ENCODE measurements around the gene KLHDC8A.

Gene KLHDC8A

DNA sequence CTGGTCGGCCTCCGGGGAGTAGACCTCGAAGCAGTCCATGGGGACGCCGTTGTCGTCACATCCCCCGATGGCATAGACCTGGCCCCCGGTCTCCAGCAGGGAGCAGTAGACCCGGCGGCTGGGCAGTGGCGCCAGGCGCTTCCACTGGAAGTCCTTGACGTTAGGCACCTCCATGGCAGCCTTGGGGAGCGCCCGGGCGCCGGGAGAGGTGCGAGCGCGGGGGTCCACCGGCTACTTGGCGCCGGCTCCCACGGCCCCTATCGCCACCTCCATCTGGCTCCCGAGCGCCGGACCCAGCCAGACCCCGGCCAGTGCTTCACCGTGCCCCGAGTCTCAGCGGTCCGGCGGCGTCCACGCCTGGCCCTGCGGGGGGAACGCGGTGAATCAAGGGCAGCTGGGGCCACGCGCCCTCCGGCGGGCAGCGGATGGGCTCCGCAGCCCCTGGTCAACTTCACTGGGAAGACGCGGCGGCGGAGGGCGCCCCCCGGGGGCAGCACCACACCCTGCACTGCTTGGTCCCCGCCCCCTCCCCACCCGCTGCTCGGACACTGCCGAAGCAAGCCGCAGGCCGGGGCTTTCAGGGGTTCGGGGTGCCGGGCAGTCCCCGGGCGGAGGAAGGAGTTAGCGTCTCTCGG is 13.2 kb downstream of the KLHDC8A start:
- no peak for DNase-seq

DNA sequence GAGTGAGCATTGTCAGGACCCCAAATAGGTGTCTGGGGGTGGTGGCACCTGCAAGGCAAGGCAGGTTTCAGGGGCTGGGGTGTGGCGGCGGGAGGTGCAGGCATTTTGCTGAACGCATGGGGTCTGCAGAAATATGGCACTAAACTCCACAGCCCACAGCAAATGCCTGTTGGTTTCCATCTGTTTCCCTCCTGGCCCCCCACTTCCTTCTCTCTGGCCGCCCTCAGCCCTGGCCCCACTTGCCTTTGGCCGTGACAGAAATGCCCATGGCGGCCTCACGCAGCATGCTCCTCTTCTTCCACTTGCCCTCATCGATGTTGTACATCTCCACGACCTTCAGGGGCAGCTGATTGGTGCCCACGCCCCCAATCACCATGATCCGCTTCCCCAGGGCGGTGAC is 13.7 kb downstream of the KLHDC8A start:
- DNase-seq = no peak

DNA sequence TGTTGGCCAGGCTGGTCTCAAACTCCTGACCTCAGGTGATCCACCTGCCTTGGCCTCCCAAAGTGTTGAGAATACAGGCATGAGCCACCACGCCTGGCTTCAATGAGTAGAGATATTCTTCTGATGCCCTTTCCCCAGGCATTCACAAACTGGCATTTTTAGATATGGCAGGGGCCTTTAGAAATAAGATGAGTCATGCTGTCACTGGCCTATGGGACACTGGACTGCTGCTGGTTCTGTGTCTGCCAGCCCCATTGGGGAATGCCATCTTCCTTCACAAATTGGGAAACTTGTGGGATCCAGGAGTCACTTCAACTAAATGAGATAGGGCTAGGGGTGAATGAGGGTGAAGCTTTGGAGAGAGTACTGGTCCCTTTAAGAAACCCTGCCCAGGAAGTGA is 16.0 kb downstream of the KLHDC8A start:
- DNase-seq = no peak

DNA sequence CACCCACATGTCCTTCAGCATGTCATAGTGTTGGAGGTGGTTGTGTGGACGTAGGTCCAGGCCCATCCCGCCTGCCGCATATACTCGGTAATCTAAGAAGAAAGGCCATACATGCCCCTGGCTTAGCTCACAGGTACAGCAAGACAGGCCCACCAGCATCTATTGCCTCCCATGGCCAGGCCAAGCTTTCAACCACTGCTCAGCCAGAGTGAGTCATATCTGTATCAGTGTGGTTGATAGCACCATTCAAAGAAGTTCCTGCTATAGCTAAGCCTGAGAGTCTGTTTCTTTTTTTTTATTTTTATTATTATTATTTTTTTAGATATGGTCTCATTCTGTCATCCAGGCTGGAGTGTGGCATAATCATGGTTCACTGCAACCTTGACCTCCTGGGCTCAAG is 17.0 kb downstream of the KLHDC8A start:
- no peak for DNase-seq

DNA sequence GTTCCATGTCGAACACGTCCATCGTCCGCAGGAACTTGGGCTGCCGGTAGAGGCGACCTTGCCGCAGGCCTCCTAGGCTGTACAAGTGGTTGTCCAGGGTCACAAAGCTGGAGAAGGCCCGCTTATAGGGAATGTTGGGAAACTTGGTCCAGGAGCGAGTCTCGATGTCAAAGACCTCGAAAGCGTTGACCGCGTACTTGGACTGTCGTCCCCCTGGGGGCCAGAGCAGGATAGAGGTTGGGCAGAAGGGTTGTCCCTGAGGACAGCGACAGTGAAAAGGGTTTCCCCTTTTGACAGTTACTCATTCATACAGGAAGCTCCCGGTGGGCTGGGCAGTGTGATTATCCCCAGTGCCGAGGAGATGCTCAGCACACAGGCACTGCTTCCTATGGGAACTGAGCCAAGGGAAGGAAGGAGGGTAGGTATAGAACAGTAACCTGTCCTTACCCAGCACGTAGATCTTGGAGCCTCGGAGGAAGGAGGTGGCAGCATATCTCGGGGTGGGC is 17.5 kb downstream of the KLHDC8A start:
- DNase-seq = no peak

DNA sequence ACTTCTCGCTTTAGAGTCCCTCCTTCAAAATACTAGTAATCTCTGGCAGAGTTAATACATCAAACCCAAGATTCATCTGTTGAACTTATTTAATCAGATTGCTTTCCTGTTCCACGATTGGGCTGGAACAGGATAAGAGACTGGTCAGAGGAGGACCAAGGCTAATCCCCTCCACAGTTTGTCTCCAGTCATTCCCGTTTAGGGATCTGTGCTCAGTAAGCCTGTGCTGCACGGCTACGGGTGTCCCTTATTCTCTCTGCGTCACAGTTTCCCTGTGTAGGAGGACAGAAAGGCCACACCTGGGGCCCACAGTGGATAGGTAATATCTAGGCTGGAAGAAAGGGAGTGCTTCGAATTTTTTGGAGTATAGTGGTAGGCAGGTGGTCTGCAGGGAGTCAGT is 18.7 kb downstream of the KLHDC8A start:
- no peak for DNase-seq

DNA sequence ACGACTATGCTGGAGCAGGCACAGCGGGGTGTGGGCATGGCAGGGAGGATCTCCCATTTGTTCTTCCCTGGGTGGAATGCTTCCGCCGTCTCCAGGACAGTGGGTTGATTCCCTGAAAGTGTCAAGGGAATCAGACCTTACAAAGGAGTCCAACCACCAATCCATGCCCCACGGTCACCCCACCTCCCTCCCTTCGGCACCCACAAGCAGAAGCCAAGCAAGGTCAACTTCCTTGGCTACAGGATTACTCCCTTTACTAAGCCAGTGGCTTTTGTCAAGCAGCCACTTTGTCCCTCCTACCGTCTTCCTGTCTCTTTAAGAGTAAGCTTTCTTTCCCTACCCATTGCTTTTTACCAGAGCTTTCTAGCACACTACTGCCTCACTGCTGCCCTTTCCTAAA is 19.2 kb downstream of the KLHDC8A start:
- DNase-seq = no peak

DNA sequence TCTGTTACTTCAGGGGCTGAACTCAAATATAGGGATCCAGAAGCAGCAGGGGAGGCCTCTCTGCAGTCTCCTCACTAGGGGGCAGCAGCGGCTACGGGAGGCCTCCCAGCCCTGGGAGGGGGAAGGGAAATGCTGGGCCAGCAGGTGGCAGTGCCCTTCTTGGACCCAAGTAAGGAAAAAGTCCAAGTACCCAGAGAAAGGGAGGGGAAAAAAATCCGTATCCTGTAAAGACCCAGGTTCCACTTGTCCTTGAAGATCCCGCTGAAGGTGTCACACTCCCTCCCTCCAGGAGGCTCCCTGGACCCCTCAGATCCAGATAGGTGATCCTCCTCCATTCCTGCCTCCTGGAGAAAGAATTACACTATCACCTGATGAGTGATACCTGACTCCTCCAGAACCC is 21.0 kb downstream of the KLHDC8A start:
- DNase-seq = peak; percentile 74

DNA sequence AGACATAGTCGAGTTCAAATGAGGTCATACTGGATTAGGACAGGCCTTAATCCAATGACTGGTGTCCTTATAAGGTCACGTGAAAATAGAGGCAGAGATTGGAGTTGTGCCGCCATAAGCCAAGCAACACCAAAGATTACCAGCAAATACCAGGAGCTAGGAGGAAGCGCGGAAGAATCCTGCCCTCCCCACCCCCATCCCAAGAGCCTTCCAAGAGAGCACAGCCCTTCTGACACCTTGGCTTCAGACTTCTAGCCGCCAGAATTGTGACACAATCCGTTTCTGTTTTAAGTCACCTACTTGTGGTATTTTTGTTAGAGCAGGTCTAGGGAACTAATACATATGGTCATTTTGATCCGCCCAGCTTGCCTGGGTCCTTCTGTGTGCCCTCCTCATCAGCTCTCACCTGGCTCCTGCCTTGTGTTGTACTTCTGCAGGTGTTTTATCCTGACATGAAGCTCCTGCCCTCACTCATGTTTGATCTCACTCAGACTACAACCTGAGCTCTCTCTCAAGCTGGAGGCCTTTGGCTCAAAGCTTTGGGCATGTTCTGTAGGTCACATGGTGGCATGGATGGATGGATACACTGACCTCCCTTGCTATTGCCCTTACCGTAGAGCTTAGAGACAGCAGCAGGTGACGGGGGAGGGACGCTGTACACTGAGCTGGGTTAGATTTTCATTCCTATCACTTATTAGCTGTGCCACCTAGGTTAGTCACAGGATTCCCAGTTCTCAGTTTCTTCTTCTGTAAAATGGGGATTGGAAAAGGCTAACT is 24.5 kb downstream of the KLHDC8A start:
- DNase-seq = no peak

DNA sequence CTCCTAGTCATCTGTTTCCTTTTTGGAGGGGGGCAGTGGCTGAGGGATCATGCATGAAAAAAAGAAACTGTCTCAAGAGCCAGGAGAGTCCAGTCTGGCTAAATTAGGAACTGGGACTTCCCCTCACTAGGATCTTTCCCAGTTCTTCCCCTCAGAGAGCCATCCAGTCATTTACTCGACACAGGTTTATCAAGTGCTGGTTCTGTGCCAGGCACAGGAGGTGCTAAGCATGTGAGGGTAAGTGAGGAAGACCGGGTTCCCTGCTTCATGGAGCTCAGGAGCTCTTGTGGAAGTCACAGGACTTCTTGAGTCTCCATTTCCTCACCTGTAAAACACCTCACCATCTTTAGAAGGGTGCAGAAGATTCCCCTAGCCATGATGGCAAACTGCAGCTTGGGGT is 26.6 kb downstream of the KLHDC8A start:
- no peak for DNase-seq

DNA sequence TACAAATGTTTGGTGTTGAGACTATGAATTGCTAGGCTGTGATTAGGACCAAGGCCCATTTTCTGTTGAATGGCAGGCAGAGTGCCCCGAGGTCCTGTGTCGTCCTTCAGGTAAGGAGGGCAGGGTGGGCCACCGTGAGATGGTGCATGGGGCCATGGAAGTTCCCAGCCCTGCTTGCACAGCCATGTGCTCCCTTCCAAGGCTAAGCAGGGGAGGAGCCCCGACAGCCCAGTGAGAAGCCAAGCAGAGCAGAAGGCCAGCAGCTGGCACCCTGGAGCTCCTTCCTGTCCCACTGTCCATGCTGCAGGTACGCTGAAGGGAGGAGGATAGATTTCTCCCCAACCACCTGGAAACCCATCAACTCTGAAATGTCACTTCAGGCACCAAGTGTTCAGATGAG is 27.0 kb downstream of the KLHDC8A start:
- no peak for DNase-seq

DNA sequence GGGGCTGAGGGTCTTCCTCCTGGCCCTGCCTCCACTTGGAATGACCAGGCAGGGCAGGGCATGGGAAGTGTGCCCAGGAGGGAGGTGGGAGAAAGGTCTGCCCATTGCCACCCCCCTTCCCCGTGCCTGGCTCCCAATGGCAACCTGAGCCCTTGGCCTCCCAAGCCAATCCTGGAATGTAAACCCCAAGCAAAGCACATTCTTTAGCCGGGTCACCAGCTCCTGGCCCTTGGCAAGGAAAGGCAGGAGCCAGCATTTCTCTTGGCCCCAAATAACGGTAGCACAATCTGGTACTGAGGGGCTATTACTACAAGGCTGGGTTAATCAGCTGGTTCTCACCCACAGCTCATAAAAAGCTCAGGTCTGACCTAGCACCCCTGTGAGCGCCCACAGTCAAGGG is 28.2 kb downstream of the KLHDC8A start:
- DNase-seq = no peak

DNA sequence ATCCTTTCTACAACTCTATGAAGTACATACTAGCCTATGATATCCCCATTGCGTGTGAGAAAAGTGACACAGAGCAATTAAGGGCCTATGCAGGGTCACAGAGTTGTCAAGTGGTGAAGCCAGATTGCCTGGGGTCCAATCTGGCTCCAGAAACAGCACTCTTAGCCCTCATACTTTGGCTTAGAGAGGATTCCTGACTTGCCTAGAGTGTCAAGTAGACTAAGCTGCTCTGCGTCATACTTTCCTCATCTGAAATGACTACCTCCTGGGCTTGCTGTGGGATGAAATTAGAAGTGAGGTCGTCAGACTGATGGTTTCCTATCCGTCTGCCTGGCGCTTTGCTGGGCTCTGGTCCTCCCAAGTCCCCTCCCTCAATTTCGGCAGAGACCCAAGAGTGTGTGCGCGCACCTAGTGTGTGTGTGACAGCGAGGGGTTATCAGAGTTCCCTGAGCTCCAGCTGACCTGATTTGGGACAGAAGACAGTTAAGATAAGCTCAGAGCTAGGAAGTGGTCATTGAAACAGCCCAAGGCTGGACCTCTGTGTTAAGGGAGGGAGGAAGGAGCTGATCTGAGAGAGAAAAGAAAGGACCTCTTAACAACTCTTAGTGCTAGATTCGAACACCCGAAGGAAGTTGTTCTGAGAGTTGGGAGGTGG is 29.8 kb downstream of the KLHDC8A start:
- no peak for DNase-seq

DNA sequence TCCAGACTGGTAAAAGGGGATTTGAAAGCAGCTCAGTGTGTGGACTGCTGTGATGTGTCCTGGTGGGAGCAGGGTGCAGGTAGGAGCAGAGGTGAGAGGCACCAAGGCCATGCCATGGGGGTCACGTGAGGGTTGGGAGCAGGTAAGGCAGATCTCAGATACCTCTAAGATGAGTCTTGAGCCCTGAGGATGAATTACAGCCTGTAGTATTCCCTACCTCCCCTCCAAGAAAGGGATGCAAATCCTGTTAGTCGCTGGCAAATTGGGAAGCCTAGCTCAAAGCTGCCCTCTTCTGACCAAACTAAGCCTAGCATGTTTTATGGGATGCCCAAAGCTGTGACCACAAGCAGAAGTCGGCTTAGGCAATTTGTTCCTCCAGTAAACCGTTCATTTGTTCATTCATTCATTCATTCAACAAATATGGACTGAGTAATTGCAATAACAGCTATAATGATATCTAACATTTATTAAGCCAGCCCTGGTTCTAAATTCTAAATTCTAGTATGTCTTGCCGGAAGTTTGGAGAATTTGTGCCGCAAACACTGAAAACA is 31.3 kb downstream of the KLHDC8A start:
- peak; percentile 60 for DNase-seq

DNA sequence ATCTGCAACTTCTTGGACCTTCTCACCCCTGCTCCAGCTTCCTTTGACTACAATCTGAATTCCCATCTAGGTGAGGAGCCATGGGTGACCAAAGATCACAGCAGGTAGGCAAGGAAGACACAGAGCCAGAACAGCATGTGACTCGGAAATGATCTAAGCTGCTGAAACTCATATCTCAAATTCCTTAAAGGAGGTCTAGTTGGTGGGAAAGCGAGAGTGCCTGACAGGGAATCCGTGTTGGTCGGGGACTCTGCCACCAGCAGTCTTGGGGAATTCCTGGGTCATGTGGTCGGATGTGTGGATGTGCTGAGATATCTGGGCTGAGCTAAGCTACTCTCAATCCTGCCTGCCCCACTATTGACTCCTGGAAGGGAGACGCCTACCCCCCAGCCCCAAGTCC is 31.9 kb downstream of the KLHDC8A start:
- no peak for DNase-seq

DNA sequence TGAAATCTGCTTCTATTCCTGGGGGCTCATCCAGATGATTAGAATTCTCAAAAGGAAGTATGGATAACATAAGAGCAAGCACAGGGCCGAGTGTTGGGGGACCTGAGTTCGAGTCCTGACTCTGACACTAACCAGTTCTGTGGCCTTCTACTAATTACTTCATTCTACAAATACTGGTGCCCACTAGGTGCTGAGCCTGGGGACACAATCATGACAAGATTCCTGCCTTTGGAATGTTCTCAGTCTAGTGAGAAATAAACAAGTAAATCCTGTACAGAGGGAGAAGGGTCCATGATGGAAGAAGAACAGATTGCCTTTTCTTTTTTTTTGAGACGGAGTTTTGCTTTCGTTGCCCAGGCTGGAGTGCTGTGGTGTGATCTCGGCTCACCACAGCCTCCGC is 32.9 kb downstream of the KLHDC8A start:
- DNase-seq = no peak

DNA sequence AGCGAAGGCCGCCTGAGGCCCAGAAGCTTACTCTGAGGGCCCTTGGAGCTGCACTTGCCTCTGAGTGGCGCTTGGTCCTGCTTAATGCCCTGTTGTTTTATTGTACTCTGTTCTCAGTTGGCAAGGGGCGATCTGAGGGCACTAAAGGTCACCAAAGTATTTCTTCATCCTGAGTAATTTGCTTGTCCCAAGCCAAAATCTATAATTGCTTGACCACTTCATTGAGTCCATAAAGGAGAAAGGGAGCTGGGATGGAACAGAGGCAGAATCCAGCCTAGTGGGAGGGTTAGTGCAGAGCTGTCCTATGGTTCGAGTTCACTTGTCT is 34.8 kb downstream of the KLHDC8A start:
- no peak for DNase-seq

DNA sequence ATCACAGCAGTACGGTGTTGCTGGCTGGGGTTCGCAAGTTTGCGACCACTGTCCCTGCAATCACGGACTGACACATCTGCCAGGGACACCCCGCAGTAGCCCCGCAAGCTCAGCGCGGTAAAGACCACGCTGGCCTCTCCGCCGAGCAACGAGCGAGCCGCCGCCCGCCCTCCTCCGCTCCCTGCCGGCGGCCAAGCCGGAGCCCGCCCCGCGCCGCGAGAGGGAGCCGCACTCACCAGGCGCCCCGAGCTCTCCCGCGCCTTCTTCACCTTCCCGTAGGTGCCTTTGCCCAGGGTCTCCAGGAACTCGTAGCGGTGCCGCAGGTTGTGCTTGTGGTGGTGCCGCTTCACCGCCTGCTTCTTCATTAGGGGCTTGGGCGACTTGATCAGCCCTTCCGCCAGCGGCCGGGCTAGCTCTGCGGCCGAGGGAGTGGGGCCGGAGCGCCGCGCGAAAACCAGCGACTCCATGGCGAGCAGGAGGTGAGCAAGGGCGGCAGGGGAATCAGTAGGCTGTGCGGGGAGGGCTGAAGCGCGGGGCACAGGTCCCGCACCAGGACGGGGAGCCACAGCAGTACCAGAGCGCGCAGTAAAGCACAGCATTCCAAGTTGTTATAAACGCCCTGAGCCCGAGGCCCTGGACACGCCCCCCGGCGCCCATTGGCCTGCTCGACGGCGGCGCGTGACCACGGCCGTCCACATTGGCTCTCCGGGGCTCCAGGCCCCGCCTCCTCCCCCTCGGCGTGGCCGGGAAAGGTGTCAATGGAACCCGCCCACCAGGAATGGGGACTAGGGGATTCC is 35.4 kb downstream of the KLHDC8A start, which contains the start of gene NUAK2:
TSS of gene NUAK2 (minus strand) at position 584 of the 797 bp plus-strand sequence. CDS start at position 467, 117 bp downstream.
- DNase-seq = peak; percentile 79

DNA sequence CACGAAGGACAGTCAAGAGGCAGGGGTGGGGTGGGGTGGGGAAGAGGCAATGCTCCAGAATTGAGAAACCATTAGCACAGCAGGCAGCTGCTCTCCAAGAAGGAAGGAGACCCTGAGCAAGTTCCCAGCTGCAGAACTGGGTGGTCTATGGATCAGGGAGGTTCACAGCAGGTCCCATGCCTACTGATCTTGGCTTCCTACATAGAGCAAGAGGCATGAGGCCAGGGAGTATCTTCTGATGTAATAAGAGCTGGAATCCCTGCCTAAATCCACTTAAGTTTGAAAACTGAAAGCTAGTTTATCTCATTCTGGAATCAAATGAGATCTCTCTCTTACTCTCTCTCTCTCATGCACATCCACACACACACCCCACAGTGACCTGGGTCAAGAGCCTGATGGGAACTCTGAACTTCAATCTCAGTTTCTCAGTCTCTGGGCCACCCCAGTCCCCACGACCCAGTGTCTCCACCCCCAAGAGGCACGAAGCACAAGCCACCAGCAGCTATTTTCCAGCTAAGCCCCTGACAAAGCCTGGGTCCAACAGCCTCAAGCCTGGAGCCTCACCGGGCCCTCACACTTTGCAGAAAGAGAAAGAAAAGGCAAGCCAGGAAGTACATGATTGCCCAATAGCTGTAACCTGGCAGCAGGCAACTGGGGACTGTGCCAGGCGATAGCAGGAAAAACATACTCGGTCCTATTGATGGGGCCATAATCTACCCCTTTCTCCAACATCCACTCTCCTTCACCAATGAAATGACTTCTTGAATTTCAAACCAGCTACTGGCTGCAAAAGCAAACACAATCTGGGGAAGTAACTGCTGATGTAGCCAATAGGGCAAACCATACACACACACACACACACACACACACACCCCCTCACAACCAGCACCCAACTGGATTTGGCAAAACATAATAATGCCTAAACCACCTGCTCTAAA is 37.4 kb downstream of the KLHDC8A start:
- DNase-seq = peak; percentile 74

DNA sequence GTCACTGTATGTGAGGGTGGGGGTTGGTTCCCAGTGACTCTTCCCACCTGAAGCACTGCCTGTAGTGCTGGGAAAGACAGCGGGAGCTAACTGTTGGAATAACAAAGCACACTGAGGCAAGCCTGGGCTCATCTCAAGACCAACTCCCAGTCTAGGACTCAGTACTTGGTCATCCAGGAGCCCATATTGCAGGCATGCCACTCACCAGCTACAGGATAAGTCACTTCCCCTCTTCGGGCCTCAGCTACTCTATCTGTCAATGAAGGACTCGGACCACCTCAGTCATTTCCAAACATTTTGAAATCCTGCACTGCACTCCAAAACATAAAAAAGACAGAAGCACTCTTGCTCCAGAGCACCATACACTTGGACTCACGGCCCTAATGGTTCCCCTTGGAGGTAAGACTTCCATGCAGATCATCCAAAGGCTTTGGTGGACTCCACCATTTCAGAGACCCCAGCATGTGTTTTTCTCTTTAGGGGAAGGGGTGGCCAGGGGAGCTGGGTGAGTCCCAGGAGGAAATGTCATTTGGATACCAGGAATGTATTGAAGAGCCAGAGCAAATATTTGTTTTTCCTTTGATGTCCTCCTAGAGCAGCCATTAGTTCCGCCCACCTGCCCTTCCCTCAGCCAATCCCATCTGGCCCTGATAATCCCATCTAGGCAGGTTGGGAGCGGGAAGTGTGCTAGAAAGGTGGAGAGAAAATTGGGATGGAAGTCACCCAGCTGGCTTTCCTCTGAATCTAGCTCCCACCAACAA is 38.3 kb downstream of the KLHDC8A start:
- peak; percentile 66 for DNase-seq

Measured in COR-L47 (cell line).